HG03469 (cell line): ENCODE data around the gene CERK.
A peak's percentile ranks its signal among the peaks of the same experiment; 100 is the strongest.

Source experiments
- ATAC-seq: cut with Tn5 transposase; IDR thresholded peaks from one replicate; pipeline ENCODE4 v1.9.1; 2021; ENCODE audit warnings: mild to moderate bottlenecking, moderate library complexity, moderate number of reproducible peaks; ENCODE audit not compliant: unreplicated experiment

CERK gene

GRCh38 chr22:46766611-46767010 is 28.6 kb upstream of the CERK start:
- ATAC-seq = no peak

GRCh38 chr22:46764779-46765485 is 26.9 kb upstream of the CERK start:
- no peak for ATAC-seq

GRCh38 chr22:46764140-46764680 is 26.2 kb upstream of the CERK start:
- ATAC-seq = no peak

GRCh38 chr22:46763051-46763705 is 25.1 kb upstream of the CERK start:
- no peak for ATAC-seq

- peak; percentile 39 for ATAC-seq
Observed at GRCh38 chr22:46762238-46763050, 24.4 kb upstream of the CERK start, which contains the start of gene TBC1D22A. Gene TBC1D22A, plus strand, starts transcription at chr22:46762650. Its CDS starts 137 bp downstream, at chr22:46762787.

GRCh38 chr22:46761539-46762237 is 23.6 kb upstream of the CERK start:
- ATAC-seq = no peak

GRCh38 chr22:46761017-46761416 is 23.0 kb upstream of the CERK start:
- ATAC-seq = no peak

- no peak for ATAC-seq
Observed at GRCh38 chr22:46758867-46759290, 20.8 kb upstream of the CERK start.

GRCh38 chr22:46758121-46758520 is 20.1 kb upstream of the CERK start:
- no peak for ATAC-seq

- no peak for ATAC-seq
Observed at GRCh38 chr22:46757104-46757503, 19.1 kb upstream of the CERK start.

GRCh38 chr22:46756097-46756496 is 18.0 kb upstream of the CERK start:
- no peak for ATAC-seq

- no peak for ATAC-seq
Observed at GRCh38 chr22:46755525-46755924, 17.5 kb upstream of the CERK start.

- ATAC-seq = no peak
Observed at GRCh38 chr22:46754826-46755225, 16.8 kb upstream of the CERK start.

GRCh38 chr22:46754110-46754799 is 16.2 kb upstream of the CERK start:
- no peak for ATAC-seq

- no peak for ATAC-seq
Observed at GRCh38 chr22:46753761-46754109, 15.7 kb upstream of the CERK start.

GRCh38 chr22:46753360-46753759 is 15.3 kb upstream of the CERK start:
- no peak for ATAC-seq

GRCh38 chr22:46752988-46753310 is 14.9 kb upstream of the CERK start:
- no peak for ATAC-seq

- ATAC-seq = no peak
Observed at GRCh38 chr22:46752286-46752987, 14.4 kb upstream of the CERK start.

GRCh38 chr22:46750863-46751443 is 12.9 kb upstream of the CERK start:
- ATAC-seq = no peak

- no peak for ATAC-seq
Observed at GRCh38 chr22:46750530-46750800, 12.4 kb upstream of the CERK start.
